SK-N-SH (cell line): Measurements from ENCODE around the gene DUXB. TPM values are rescaled to one million over a fixed set of nuclear protein-coding genes. Genes with fewer than 3 reads are reported as not detected.

Experiments
- CTCF ChIA-PET: fragments of 300-600, 350-600 bp; formaldehyde crosslinking; extraction: SDS; loops from one replicate; lab custom pipeline; 2021; lab: Yijun Ruan, JAX
- POLR2A ChIA-PET: fragments of 350-600 bp; sonication (Branson Sonifier 250); formaldehyde crosslinking; extraction: SDS; loops from one replicate; lab custom pipeline; 2020; ENCODE audit warnings: antibody characterized with exemption, inconsistent platforms; lab: Yijun Ruan, JAX
- DNase-seq: peaks from one replicate; pipeline ENCODE4 v3.0.0; 2012
- H2AFZ ChIP-seq: fragments of 200-600 bp; sonication (generic); 2 replicates; pipeline ENCODE4 v1.8.1; 2016; ENCODE audit warnings: antibody characterized with exemption, mild to moderate bottlenecking, low read depth
- H3F3A ChIP-seq: fragments of 200-600 bp; sonication (generic); replicated peaks from 2 replicates; pipeline ENCODE3; 2016; ENCODE audit warnings: antibody characterized with exemption, mild to moderate bottlenecking; ENCODE audit not compliant: insufficient read depth
- H3K27ac ChIP-seq, 2 experiments: fragments of 200-500 bp in 1 of 2; fragments of 200-600 bp in 1 of 2; sonication (Bioruptor generic) in 1 of 2; sonication (generic), shearing (Covaris generic) in 1 of 2; 2 replicates each; pipeline versions ENCODE4 v1.5.1 to v1.6.1; 2014 to 2016; ENCODE audit warnings: low read depth in 2 of 2, inconsistent platforms in 1 of 2, low read length in 1 of 2, mild to moderate bottlenecking in 1 of 2, mixed read lengths in 1 of 2
- H3K27me3 ChIP-seq: fragments of 200-600 bp; sonication (generic), shearing (Covaris generic); 2 replicates; pipeline ENCODE4 v1.6.1; 2016; ENCODE audit warnings: mixed run types; ENCODE audit not compliant: insufficient read depth
- H3K36me3 ChIP-seq, 2 experiments: fragments of 200-500 bp in 1 of 2; fragments of 200-600 bp in 1 of 2; sonication (Bioruptor generic) in 1 of 2; sonication (generic) in 1 of 2; replicated peaks in 1 of 2; 2 replicates each; pipeline versions ENCODE3 to v1.5.1; 2014 to 2016; ENCODE audit warnings: low read length in 1 of 2, mild to moderate bottlenecking in 1 of 2; ENCODE audit not compliant: insufficient read depth in 2 of 2, control insufficient read depth in 1 of 2
- H3K4me1 ChIP-seq, 2 experiments: fragments of 200-500 bp in 1 of 2; fragments of 200-600 bp in 1 of 2; sonication (Bioruptor generic) in 1 of 2; sonication (generic), shearing (Covaris generic) in 1 of 2; 2 replicates each; pipeline versions ENCODE4 v1.5.1 to v1.6.1; 2014 to 2016; ENCODE audit warnings: low read depth in 1 of 2, low read length in 1 of 2, mixed run types in 1 of 2; ENCODE audit not compliant: insufficient read depth in 2 of 2, control insufficient read depth in 1 of 2
- H3K4me2 ChIP-seq: fragments of 200-600 bp; sonication (generic), shearing (Covaris generic); 2 replicates; pipeline ENCODE4 v1.6.1; 2017; ENCODE audit warnings: mixed run types
- H3K4me3 ChIP-seq, 2 experiments: fragments of 200-500 bp in 1 of 2; fragments of 200-600 bp in 1 of 2; sonication (Bioruptor generic) in 1 of 2; sonication (generic), shearing (Covaris generic) in 1 of 2; 2 replicates each; pipeline versions ENCODE4 v1.5.1 to v1.8.1; 2014 to 2016; ENCODE audit warnings: low read depth in 2 of 2, inconsistent platforms in 1 of 2, low read length in 1 of 2, mild to moderate bottlenecking in 1 of 2, mixed read lengths in 1 of 2, moderate library complexity in 1 of 2
- H3K79me2 ChIP-seq: fragments of 200-600 bp; sonication (generic); 2 replicates; pipeline ENCODE4 v1.8.1; 2017; ENCODE audit warnings: mild to moderate bottlenecking; ENCODE audit not compliant: insufficient read depth
- H3K9ac ChIP-seq: fragments of 200-600 bp; sonication (generic); 2 replicates; pipeline ENCODE4 v1.6.1; 2017; ENCODE audit warnings: mixed run types
- H3K9me2 ChIP-seq: fragments of 200-600 bp; sonication (generic); 2 replicates; pipeline ENCODE4 v1.6.1; 2017; ENCODE audit warnings: mixed run types
- H3K9me3 ChIP-seq: fragments of 200-600 bp; sonication (generic); 2 replicates; pipeline ENCODE4 v1.6.1; 2017; ENCODE audit warnings: mixed run types, mild to moderate bottlenecking, moderate library complexity
- H4K20me1 ChIP-seq: fragments of 200-600 bp; sonication (generic); 2 replicates; pipeline ENCODE4 v1.6.1; 2017; ENCODE audit warnings: mild to moderate bottlenecking, mixed run types; ENCODE audit not compliant: insufficient read depth
- FOXJ3 ChIP-seq: sonication (generic); formaldehyde crosslinking; IDR thresholded peaks from 2 replicates; pipeline ENCODE4 v1.5.1; 2020; ENCODE audit warnings: mild to moderate bottlenecking, missing genetic modification reagents
- FOXM1 ChIP-seq: IDR thresholded peaks from 2 replicates; pipeline ENCODE4 v1.4.0; 2012; ENCODE audit warnings: low read depth, mild to moderate bottlenecking
- IRF3 ChIP-seq: fragments of 150-350 bp; IDR thresholded peaks from 2 replicates; pipeline ENCODE4 v1.6.1; 2016; ENCODE audit warnings: mild to moderate bottlenecking, low read depth, low read length
- JUND ChIP-seq: IDR thresholded peaks from 2 replicates; pipeline ENCODE4 v1.4.0; 2012
- MAX ChIP-seq: IDR thresholded peaks from 2 replicates; pipeline ENCODE4 v1.4.0; 2012; ENCODE audit warnings: low read depth
- NFIC ChIP-seq: IDR thresholded peaks from 2 replicates; pipeline ENCODE4 v1.4.0; 2012; ENCODE audit warnings: borderline replicate concordance
- NRF1 ChIP-seq: IDR thresholded peaks from 2 replicates; pipeline ENCODE4 v1.6.1; 2012; ENCODE audit warnings: low read depth, mild to moderate bottlenecking, low read length
- PBX3 ChIP-seq: IDR thresholded peaks from 2 replicates; pipeline ENCODE4; 2012
- RCOR1 ChIP-seq: fragments of 150-350 bp; IDR thresholded peaks from 2 replicates; pipeline ENCODE4 v1.6.1; 2017; ENCODE audit warnings: antibody characterized with exemption, low read length
- REST ChIP-seq: IDR thresholded peaks from 2 replicates; pipeline ENCODE4 v1.6.1; 2012; ENCODE audit warnings: mild to moderate bottlenecking, low read depth, low read length, moderate library complexity
- RFX5 ChIP-seq: IDR thresholded peaks from 2 replicates; pipeline ENCODE4 v1.6.1; 2012; ENCODE audit warnings: mild to moderate bottlenecking, improper control_type of control experiment, low read length
- RXRA ChIP-seq: IDR thresholded peaks from 2 replicates; pipeline ENCODE4 v1.4.0; 2012; ENCODE audit warnings: low read depth, mild to moderate bottlenecking, borderline replicate concordance
- SIN3A ChIP-seq: IDR thresholded peaks from 2 replicates; pipeline ENCODE4 v1.6.1; 2012; ENCODE audit warnings: low read depth, mild to moderate bottlenecking, low read length, moderate library complexity, borderline replicate concordance
- SMC3 ChIP-seq: IDR thresholded peaks from 2 replicates; pipeline ENCODE4 v1.6.1; 2012; ENCODE audit warnings: low read depth, low read length, improper control_type of control experiment
- TAF1 ChIP-seq: IDR thresholded peaks from 2 replicates; pipeline ENCODE4 v1.6.1; 2012; ENCODE audit warnings: low read depth, mild to moderate bottlenecking, low read length, moderate library complexity, borderline replicate concordance
- USF1 ChIP-seq: IDR thresholded peaks from 2 replicates; pipeline ENCODE4 v1.4.0; 2012; ENCODE audit warnings: low read depth, borderline replicate concordance
- USF2 ChIP-seq: fragments of 150-350 bp; IDR thresholded peaks from 2 replicates; pipeline ENCODE4 v1.6.1; 2017; ENCODE audit warnings: antibody characterized with exemption, low read length, low read depth, borderline replicate concordance
- polyA plus RNA-seq, 3 experiments: library from polyadenylated mRNA; depleted of rRNA; stranded (reverse); fragments of >200 nt; gene quantifications; 2 replicates each; pipeline ENCODE4 v1.2.3, GENCODE V29; 2012

Gene DUXB
- polyA plus RNA-seq, 1 of the 3 experiments (the other 2 are of a cell fraction): not detected

- H3K27ac ChIP-seq: no peak overlapping the region
- H3K9ac ChIP-seq: no peak overlapping the region
- H2AFZ ChIP-seq: no peak overlapping the region
- H3K4me2 ChIP-seq: no peak overlapping the region
- H4K20me1 ChIP-seq: no peaks in the 10 kb centered on the region
- TF ChIP-seq USF1 (no peak), FOXJ3 (CRISPR knock-in tag) (no peak), NFIC (no peak), FOXM1 (no peak), USF2 (no peak), PBX3 (no peak), REST (no peak), SMC3 (no peak), RCOR1 (no peak), SIN3A (no peak), RFX5 (no peak), TAF1 (no peak), IRF3 (no peak), MAX (no peak), JUND (no peak), NRF1 (no peak), RXRA (no peak)
- H3K9me3 ChIP-seq: no peaks in the 10 kb centered on the region
- ChIA-PET CTCF (interaction anchor here (0.7 to 0.8 kb wide), 2 partner anchors 9 to 30 kb away, joined by 3 read pairs; no protein-coding TSS in a partner anchor), POLR2A (no interaction called here)
- no peaks in the 10 kb centered on the region for H3F3A ChIP-seq
- H3K4me3 ChIP-seq: no peak overlapping the region
- H3K4me1 ChIP-seq: no peaks in the 10 kb centered on the region
- H3K79me2 ChIP-seq: no peaks in the 10 kb centered on the region
- no peaks in the 10 kb centered on the region for H3K27me3 ChIP-seq
- DNase-seq: no peak
- no peaks in the 10 kb centered on the region for H3K9me2 ChIP-seq
- no peaks in the 10 kb centered on the region for H3K36me3 ChIP-seq
Observed at GRCh38 chr16:75687361-75687760, 13.9 kb downstream of the DUXB start.
